22Rv1 (cell line): ENCODE data around the gene COL18A1.

Experiments used
- H3K27ac ChIP-seq: fragments of 450-650 bp; 2 replicates; pipeline ENCODE4 v1.5.1; 2017
- ZFX ChIP-seq: fragments of 450-650 bp; IDR thresholded peaks from 2 replicates; pipeline ENCODE4 v1.6.1; 2017; ENCODE audit warnings: antibody characterized with exemption, borderline replicate concordance
- TF ChIP-seq, protein P1 (sequence below): fragments of 450-650 bp; IDR thresholded peaks from 2 replicates; pipeline ENCODE4 v1.5.1; 2017; ENCODE audit warnings: mild to moderate bottlenecking

Gene COL18A1

DNA sequence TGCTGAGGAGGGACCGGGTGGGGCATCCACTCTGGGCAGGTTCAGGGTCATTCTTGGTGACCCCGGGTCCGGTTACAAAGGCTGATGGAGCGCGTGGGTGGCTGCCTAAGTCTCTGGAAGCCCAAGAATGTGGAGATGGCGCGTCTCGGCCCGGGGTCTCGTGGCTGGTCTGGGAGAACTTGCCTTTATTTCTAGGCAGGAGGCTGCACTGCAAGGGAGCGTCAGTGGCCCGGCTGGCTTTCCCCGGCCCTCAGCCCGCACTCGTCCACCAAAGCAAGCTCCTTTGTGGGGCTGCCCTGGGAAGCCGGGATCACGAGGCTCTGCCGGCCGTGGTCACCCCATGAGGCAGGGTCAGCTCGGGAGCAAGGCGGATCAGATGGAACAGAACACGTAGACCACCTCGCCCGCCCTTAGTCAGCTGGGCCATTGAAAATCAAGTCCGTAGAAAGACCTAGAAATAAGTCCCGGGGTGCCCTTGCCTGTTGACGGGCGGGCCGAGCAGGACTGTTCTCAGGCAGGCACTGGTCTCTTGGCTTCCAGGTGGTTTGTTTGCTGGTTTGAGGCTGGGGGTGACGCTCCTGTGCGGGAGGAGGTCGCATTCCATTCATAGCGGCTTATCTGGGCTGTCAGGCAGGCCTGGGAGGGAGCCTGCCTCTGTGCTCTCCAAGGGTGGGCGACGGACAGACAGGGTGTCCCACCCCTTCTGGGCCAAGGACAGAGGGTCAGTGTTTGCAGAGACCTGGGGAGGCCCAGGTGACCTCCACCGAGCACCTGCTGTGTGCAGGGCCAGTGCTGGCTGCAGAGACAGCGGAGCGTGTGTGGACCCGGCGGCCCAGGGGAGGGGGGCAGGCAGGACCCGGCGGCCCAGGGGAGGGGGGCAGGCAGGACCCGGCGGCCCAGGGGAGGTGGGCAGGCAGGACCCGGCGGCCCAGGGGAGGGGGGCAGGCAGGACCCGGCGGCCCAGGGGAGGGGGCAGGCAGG, 25.8 kb downstream of the COL18A1 start:
- TF ChIP-seq, protein P1, sequence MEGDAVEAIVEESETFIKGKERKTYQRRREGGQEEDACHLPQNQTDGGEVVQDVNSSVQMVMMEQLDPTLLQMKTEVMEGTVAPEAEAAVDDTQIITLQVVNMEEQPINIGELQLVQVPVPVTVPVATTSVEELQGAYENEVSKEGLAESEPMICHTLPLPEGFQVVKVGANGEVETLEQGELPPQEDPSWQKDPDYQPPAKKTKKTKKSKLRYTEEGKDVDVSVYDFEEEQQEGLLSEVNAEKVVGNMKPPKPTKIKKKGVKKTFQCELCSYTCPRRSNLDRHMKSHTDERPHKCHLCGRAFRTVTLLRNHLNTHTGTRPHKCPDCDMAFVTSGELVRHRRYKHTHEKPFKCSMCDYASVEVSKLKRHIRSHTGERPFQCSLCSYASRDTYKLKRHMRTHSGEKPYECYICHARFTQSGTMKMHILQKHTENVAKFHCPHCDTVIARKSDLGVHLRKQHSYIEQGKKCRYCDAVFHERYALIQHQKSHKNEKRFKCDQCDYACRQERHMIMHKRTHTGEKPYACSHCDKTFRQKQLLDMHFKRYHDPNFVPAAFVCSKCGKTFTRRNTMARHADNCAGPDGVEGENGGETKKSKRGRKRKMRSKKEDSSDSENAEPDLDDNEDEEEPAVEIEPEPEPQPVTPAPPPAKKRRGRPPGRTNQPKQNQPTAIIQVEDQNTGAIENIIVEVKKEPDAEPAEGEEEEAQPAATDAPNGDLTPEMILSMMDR: no peak
- no peak for TF ChIP-seq ZFX

DNA sequence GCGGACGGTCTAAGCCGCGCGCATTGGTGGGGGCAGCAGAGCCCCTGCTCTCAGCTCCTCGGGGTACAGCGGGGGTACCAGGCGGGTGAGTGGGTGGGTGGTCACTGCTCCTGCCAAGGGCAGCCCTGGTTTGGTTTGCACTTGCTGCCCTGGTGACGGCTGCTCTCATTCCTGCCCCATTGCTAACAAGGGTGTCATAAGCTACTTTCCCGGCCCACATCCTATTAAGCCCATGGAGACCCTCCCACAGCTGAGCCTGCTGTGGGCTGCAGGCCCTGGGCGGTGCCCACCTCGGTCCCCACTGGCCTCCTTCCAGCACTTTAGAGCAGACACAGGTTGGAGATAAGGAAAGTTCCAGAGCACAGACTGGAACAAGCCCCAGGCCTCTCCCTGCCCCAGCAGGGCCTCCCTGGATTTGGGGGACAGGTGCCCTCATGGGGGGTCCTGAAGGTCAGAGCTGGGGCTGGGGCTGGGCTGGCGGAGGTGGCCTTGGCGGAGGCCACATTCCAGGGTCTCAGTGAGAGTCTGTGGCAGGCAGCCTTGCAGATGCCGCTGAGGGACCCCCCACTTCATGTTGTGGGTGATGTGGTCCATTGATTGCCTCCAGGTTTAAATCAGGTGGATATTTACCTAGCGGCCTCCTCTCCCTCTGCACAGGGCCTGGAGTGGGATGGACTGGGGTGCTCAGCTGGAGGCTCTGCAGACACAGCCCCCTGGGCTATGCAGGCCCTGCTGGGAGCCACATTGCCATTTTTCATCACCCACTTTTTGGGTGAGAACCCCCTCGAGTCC, 27.0 kb downstream of the COL18A1 start:
- no peak overlapping the region for H3K27ac ChIP-seq
- TF ChIP-seq, protein P1: no peak
- TF ChIP-seq ZFX: no peak

More for the DNA sequence above, 25.8 kb downstream of the COL18A1 start:
- no peak overlapping the region for H3K27ac ChIP-seq

DNA sequence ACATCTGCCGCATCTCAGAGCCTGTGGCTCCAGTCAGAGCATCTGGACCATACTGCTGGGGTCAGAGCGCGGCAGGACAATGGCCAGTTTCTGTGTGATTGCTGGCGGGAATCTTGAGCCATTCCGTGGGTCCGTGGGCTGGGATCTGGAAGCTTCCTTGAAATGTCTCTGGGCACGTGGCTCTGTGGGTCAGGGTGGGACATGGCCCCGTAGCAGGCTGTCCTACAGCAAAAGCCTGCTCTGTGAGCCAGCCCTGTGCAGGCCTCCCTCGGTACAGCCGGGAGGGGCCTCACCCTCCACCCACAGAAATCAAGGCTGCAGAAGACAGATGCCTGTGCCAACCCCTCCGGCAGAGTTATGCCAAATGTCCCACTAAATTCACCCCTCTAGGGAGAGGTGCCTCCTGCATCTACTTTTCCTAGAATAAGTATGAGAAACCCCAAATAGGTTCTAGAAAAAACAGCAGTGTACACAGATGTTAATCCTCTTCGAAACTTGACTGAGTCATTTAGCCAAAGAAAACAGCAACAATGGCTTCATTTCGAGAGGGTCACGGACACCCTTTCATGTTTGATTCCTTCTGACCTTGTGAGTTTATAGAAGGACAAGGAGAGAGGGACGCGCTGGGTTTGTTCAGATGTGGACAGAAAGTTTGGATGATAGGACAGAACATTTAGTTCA, 27.8 kb downstream of the COL18A1 start:
- TF ChIP-seq, protein P1: no peak
- no peak for TF ChIP-seq ZFX
- H3K27ac ChIP-seq: no peak overlapping the region

DNA sequence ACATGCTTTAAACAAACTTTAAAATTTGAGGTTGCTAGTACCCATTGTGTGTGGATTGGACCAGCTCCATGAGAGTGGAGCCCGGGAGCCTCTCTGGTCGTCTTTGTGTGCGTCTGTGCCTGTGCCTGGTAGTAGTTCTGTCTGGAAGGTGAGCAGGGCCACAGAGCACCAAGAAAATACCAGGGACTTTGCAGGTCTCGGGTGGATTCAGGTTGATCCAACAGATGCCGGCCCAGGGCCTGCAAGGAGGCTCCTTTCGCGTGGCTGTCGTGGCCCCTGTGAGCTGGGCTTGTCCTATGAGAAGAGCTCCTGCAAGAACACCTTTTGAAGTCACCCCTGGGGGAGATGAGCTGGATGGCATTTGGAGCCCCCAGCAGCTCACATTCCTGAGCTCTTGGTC, 28.3 kb downstream of the COL18A1 start:
- TF ChIP-seq ZFX: no peak
- TF ChIP-seq, protein P1: no peak
- no peak overlapping the region for H3K27ac ChIP-seq

DNA sequence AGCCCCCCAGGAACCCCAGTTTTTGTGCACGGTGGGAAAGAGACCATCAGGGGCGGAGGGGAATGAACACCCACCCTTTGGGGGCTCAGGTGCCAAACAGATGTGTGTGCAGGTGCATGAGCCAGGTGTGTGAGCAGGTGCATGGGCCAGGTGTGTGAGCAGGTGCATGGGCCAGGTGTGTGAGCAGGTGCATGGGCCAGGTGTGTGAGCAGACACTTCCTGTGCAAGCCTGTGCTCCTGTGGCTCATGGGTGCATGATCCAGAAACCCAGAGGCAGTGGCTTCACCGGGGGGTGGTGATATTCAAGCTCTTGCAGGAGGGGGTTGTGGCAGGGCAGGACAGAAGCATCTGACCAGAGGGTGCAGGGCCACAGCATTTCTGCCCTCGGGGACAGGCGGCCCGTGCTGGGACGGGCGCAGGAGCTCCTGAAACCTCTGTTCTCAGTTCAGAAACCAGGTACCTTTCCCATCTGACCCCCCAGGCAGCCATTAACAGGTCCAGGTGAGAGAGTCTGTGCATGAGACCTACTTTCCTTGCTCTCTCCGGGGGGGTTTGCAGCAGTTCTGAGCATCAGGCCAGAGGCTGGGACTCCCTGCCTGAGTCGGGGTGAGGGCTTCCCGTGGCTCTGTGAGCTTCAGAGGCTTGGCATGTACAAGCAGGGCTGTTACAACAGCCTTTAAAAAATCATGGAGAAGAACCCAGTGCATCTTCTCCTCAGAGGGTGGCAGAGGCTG, 29.1 kb downstream of the COL18A1 start:
- TF ChIP-seq ZFX: no peak
- TF ChIP-seq, protein P1: no peak
- H3K27ac ChIP-seq: no peak overlapping the region

DNA sequence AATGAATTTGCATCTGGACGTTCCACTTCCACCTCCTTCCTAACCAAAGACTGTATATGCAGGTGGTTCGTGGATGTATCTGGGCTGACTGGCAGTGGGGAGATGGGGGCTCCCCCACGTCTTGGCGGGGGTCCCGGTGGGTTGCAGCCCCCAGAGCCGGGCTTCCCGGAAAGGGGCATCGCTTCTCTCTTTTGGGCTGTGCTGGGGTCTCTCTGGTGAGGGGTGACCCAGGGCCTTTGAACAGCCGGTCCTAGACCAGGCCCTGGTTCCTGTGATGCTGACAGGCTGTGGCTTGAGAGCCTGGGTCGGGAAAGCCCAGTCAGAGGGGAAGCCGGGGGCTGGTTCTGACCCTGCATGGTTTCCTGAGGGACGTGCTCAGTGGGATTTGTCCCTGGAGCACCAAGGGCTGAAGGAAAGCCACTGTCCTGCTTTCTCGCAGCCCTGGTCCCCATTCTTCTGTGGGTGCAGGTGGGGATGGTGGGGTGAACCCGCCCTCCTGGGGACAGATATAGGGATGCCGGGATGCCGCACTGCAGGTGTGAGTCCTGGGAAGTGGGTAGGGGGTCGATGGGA, 29.8 kb downstream of the COL18A1 start:
- TF ChIP-seq, protein P1: no peak
- no peak for TF ChIP-seq ZFX
- no peak overlapping the region for H3K27ac ChIP-seq
